Mesothelial cell of epicardium (in vitro differentiated cells): ENCODE measurements around the gene OTULIN. TPM values are rescaled to one million over a fixed set of nuclear protein-coding genes. Genes with fewer than 3 reads are reported as not detected.

Experiments used
- DNase-seq, 2 experiments: peaks; one replicate each; pipeline ENCODE4 v3.0.0; 2021; ENCODE audit warnings: low spot score in 2 of 2; ENCODE audit not compliant: unreplicated experiment in 2 of 2
- H3K27ac Mint-ChIP-seq: 2 replicates; pipeline ENCODE4 v1.8.0; 2021; ENCODE audit warnings: mixed read lengths
- H3K27me3 Mint-ChIP-seq: 2 replicates; pipeline ENCODE4 v1.8.0; 2021; ENCODE audit warnings: low read depth, mixed read lengths
- H3K36me3 Mint-ChIP-seq: 2 replicates; pipeline ENCODE4 v1.8.0; 2021; ENCODE audit warnings: mixed read lengths
- H3K4me1 Mint-ChIP-seq: 2 replicates; pipeline ENCODE4 v1.8.0; 2021; ENCODE audit warnings: mixed read lengths
- H3K4me3 Mint-ChIP-seq: 2 replicates; pipeline ENCODE4 v1.8.0; 2021; ENCODE audit warnings: mild to moderate bottlenecking, moderate library complexity, mixed read lengths
- H3K9me3 Mint-ChIP-seq: 2 replicates; pipeline ENCODE4 v1.8.0; 2021; ENCODE audit warnings: mixed read lengths
- CTCF ChIP-seq: fragments of 200-600 bp; sonication (generic); IDR thresholded peaks from one replicate; pipeline ENCODE4 v1.5.0; 2021; ENCODE audit warnings: antibody characterized with exemption; ENCODE audit not compliant: unreplicated experiment
- total RNA-seq: library from RNA; stranded (reverse); gene quantifications from 3 replicates; pipeline ENCODE4 v1.2.1, GENCODE V29; 2021

Gene OTULIN
- total RNA-seq = 25.1 to 28.7 TPM (median 27.4 TPM) in 3 replicates

GRCh38 chr5:14664270-14665100, at the start of gene OTULIN:
Gene OTULIN (plus strand): TSS chr5:14664718. CDS start chr5:14664826, 108 bp downstream.
- no peak for TF ChIP-seq CTCF
- peak; percentile 81 to 86 for DNase-seq
- H3K27ac Mint-ChIP-seq = peak within 1 kb of the TSS; percentile 97
- H3K4me1 Mint-ChIP-seq = peaks cover 30% of the 10 kb centered on the region
- H3K36me3 Mint-ChIP-seq = no peaks in the 10 kb centered on the region
- peak within 1 kb of the TSS; percentile 94 for H3K4me3 Mint-ChIP-seq
- H3K9me3 Mint-ChIP-seq = no peaks in the 10 kb centered on the region
- no peaks in the 10 kb centered on the region for H3K27me3 Mint-ChIP-seq

DNA sequence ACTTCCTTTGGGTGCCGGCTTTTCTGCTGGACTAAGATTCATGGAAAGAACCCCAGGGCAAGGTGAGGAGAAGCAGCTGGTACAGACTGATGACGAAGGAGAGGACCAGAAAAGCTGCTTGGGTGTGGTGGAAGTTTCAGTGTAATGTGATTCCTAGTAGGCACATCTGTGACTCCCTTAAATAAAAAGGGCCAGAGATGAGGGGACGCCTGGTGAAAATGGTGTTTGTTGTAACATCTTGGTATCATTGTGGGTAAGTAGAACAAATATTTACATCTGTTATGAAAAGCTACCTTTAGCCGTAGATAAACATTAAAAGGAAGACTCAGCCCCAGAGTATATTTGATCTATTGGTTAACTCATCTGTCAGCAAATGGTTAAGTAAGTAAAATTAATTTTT, 49.2 kb upstream of the OTULIN start:
- H3K27ac Mint-ChIP-seq = no peak overlapping the region
- H3K4me3 Mint-ChIP-seq = no peak overlapping the region
- peaks cover 4% of the 10 kb centered on the region for H3K27me3 Mint-ChIP-seq
- H3K9me3 Mint-ChIP-seq = no peaks in the 10 kb centered on the region
- TF ChIP-seq CTCF = no peak
- no peaks in the 10 kb centered on the region for H3K36me3 Mint-ChIP-seq
- H3K4me1 Mint-ChIP-seq = peaks cover under 1% of the 10 kb centered on the region
- DNase-seq = no peak

- DNase-seq = no peak
- H3K4me1 Mint-ChIP-seq = no peaks in the 10 kb centered on the region
- H3K36me3 Mint-ChIP-seq = no peaks in the 10 kb centered on the region
- no peak for TF ChIP-seq CTCF
- no peak overlapping the region for H3K4me3 Mint-ChIP-seq
- peaks cover 15% of the 10 kb centered on the region for H3K9me3 Mint-ChIP-seq
- peaks cover 12% of the 10 kb centered on the region for H3K27me3 Mint-ChIP-seq
- H3K27ac Mint-ChIP-seq = no peak overlapping the region
Measured at GRCh38 chr5:14617441-14617840, 47.1 kb upstream of the OTULIN start.

DNA sequence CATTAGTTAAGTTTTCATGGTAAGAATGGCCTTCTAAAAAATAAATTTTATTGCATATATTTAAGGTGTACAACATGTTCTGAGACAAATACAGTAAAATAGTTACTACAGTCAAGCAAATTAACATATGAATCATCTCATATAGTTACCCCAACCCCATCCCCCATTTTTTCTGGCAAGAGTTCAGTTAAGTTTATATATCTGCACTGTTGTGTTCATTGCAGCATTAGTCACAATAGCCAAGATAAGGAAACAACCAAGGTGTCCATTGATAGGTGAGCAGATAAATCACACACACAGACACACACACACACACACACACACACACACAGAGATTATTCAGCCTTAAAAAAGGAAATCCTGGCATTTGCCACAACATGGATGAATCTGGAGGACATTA, 37.2 kb upstream of the OTULIN start:
- Mint-ChIP-seq H3K36me3 (no peaks in the 10 kb centered on the region), H3K4me1 (no peaks in the 10 kb centered on the region), H3K27ac (no peak overlapping the region), H3K9me3 (peaks cover 1% of the 10 kb centered on the region), H3K27me3 (peaks cover 9% of the 10 kb centered on the region), H3K4me3 (no peak overlapping the region)
- TF ChIP-seq CTCF = no peak
- DNase-seq = no peak

DNA sequence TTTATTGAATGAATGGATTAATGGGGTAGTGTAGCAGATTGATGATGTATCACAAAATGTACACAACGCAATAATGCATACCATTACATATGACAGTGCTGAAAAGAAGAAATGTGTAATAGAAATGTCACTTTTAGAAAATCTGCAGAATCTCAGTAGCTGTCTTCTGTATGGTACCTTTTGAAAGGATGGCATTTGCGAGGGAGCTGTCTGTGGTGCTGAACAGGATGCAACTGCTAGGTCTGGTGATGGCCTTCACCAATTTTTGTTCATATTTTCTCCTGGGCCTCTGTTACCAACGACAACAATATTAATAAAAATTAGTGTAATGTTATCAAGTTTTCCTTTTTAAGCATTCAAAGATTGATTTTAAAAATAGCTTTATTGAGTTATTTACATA, 36.2 kb upstream of the OTULIN start:
- peaks cover 10% of the 10 kb centered on the region for H3K27me3 Mint-ChIP-seq
- no peak for TF ChIP-seq CTCF
- DNase-seq = peak; percentile 51 to 82
- no peaks in the 10 kb centered on the region for H3K9me3 Mint-ChIP-seq
- H3K4me1 Mint-ChIP-seq = no peaks in the 10 kb centered on the region
- no peaks in the 10 kb centered on the region for H3K36me3 Mint-ChIP-seq
- H3K4me3 Mint-ChIP-seq = no peak overlapping the region
- H3K27ac Mint-ChIP-seq = no peak overlapping the region
